Esophagus muscularis mucosa (tissue), 4 donors: ENCODE data around the gene RARB. TPM values are rescaled to one million over a fixed set of nuclear protein-coding genes. Genes with fewer than 3 reads are reported as not detected.

Source experiments
- DNase-seq: peaks from one replicate; pipeline ENCODE4 v3.0.0-alpha.2; 2017; ENCODE audit errors: extremely low spot score
- H3K27ac ChIP-seq, 4 donors: fragments of 200-600 bp; sonication (generic); replicated peaks in 1 of 4; 1 replicate in 3 of 4; 2 replicates in 1 of 4; pipeline ENCODE4 v1.5.1; 2016 to 2019; ENCODE audit warnings: mild to moderate bottlenecking in 1 of 4
- H3K27me3 ChIP-seq, 4 donors: fragments of 200-600 bp; sonication (generic); one replicate each; pipeline versions ENCODE4 v1.5.1 to v1.6.0; 2016 to 2019
- H3K36me3 ChIP-seq, 4 donors: fragments of 200-600 bp; sonication (generic); one replicate each; pipeline ENCODE4 v1.5.1; 2016 to 2019
- H3K4me1 ChIP-seq, 4 donors: fragments of 200-600 bp; sonication (generic); one replicate each; pipeline ENCODE4 v1.5.1; 2016 to 2019
- H3K4me3 ChIP-seq, 4 donors: fragments of 200-600 bp; sonication (generic); 1 replicate in 2 of 4; 2 replicates in 2 of 4; pipeline ENCODE4 v1.5.1; 2016 to 2019; ENCODE audit warnings: mild to moderate bottlenecking in 4 of 4, moderate library complexity in 1 of 4
- H3K9me3 ChIP-seq, 4 donors: fragments of 200-600 bp; sonication (generic); 1 replicate in 3 of 4; 2 replicates in 1 of 4; pipeline ENCODE4 v1.5.1; 2016 to 2019
- CTCF ChIP-seq, 3 experiments: fragments of 200-600 bp in 2 of 3; fragments of 450-650 bp in 1 of 3; sonication (generic) in 2 of 3; IDR thresholded peaks; one replicate each; pipeline ENCODE4 v1.5.1; 2017 to 2019; ENCODE audit warnings: antibody characterized with exemption in 3 of 3, mild to moderate bottlenecking in 2 of 3, moderate library complexity in 1 of 3
- EP300 ChIP-seq: sonication (generic); formaldehyde crosslinking; IDR thresholded peaks from one replicate; pipeline ENCODE4 v1.6.1; 2017; ENCODE audit warnings: antibody characterized with exemption
- POLR2A ChIP-seq: fragments of 450-650 bp; IDR thresholded peaks from one replicate; pipeline ENCODE4 v1.6.1; 2017; ENCODE audit warnings: antibody characterized with exemption, moderate library complexity, mild to moderate bottlenecking, low read depth
- POLR2AphosphoS5 ChIP-seq, 2 donors: sonication (generic); formaldehyde crosslinking; IDR thresholded peaks; one replicate each; pipeline ENCODE4 v1.6.1; 2017; ENCODE audit warnings: antibody characterized with exemption in 2 of 2
- WGBS: methylation state at CpG from one replicate; pipeline ENCODE4 v1.1.5; 2018; 5-methylcytosine and 5-hydroxymethylcytosine counted together
- intact Hi-C: fragments of 100-400 bp; cut with DNase I; formaldehyde crosslinking; loops from one replicate; pipeline ENCODE4 v1.15.1; 2023
- total RNA-seq, 4 donors: library from RNA; depleted of rRNA; stranded (reverse); fragments of >200 nt; gene quantifications; one replicate each; pipeline versions ENCODE4 v1.1.0 to v1.2.1, GENCODE V29; 2016

Gene RARB
- total RNA-seq, 4 donors from 2014 or later: 29.2 to 51.9 (median 40.9) TPM

GRCh38 chr3:25478964-25479726, 51.1 kb downstream of the RARB start:
- Histone ChIP-seq H3K4me3 (no peak overlapping the region), H3K36me3 (no peaks in the 10 kb centered on the region), H3K27ac (peak overlapping the region in 3 of 4 donors; percentile 57 to 75 (median 66)), H3K9me3 (no peaks in the 10 kb centered on the region), H3K27me3 (no peaks in the 10 kb centered on the region), H3K4me1 (peaks cover 54 to 100% (median 84%) of the 10 kb centered on the region in 4 donors)
- 60% methylated on average over 3 of the region's 3 CpGs for WGBS
- intact Hi-C loops: no loop called here
- TF ChIP-seq POLR2A (no peak), POLR2AphosphoS5 (IDR thresholded peaks at IDR 0.05) (no peak)
- DNase-seq: no peak

GRCh38 chr3:25479727-25480010, 51.6 kb downstream of the RARB start:
- Histone ChIP-seq H3K4me3 (no peak overlapping the region), H3K9me3 (no peaks in the 10 kb centered on the region), H3K4me1 (peaks cover 55 to 100% (median 89%) of the 10 kb centered on the region in 4 donors), H3K27ac (peak overlapping the region in 3 of 4 donors; percentile 57 to 75 (median 66)), H3K27me3 (no peaks in the 10 kb centered on the region), H3K36me3 (no peaks in the 10 kb centered on the region)
- WGBS: 45% methylated on average over 1 of the region's 1 CpG
- TF ChIP-seq POLR2AphosphoS5 (IDR thresholded peaks at IDR 0.05) (no peak), POLR2A (no peak), CTCF (IDR thresholded peaks at IDR 0.05) (no peak), EP300 (no peak)
- peak; percentile 5 for DNase-seq
- intact Hi-C loops: no loop called here

- TF ChIP-seq CTCF (IDR thresholded peaks at IDR 0.05): no peak
- no peak for TF ChIP-seq EP300
- TF ChIP-seq POLR2A: no peak
- TF ChIP-seq POLR2AphosphoS5 (IDR thresholded peaks at IDR 0.05): no peak
- Histone ChIP-seq H3K27ac (peak overlapping the region in 3 of 4 donors; percentile 55 to 75 (median 66)), H3K36me3 (no peaks in the 10 kb centered on the region), H3K27me3 (no peaks in the 10 kb centered on the region), H3K4me3 (no peak overlapping the region), H3K4me1 (peaks cover 63 to 100% (median 94%) of the 10 kb centered on the region in 4 donors), H3K9me3 (no peaks in the 10 kb centered on the region)
- intact Hi-C loops: no loop called here
- DNase-seq: no peak
- 79% methylated on average over 1 of the region's 1 CpG for WGBS
Measured at GRCh38 chr3:25480811-25481210, 52.7 kb downstream of the RARB start.

GRCh38 chr3:25481386-25481785, 53.3 kb downstream of the RARB start:
- H3K27me3 ChIP-seq: no peaks in the 10 kb centered on the region
- peak overlapping the region in 3 of 4 donors; percentile 55 to 75 (median 66) for H3K27ac ChIP-seq
- no peaks in the 10 kb centered on the region for H3K36me3 ChIP-seq
- H3K9me3 ChIP-seq: no peaks in the 10 kb centered on the region
- DNase-seq: no peak
- intact Hi-C loops: no loop called here
- TF ChIP-seq CTCF (IDR thresholded peaks at IDR 0.05) (no peak), POLR2A (no peak), EP300 (no peak), POLR2AphosphoS5 (IDR thresholded peaks at IDR 0.05) (peak in 1 of 2 donors; percentile 5)
- WGBS: 17% methylated on average over 1 of the region's 1 CpG
- H3K4me1 ChIP-seq: peaks cover 68 to 100% (median 94%) of the 10 kb centered on the region in 4 donors
- H3K4me3 ChIP-seq: no peak overlapping the region

GRCh38 chr3:25483456-25483855, 55.4 kb downstream of the RARB start:
- intact Hi-C loops: no loop called here
- H3K36me3 ChIP-seq: no peaks in the 10 kb centered on the region
- H3K9me3 ChIP-seq: no peaks in the 10 kb centered on the region
- WGBS: 80% methylated on average over 1 of the region's 1 CpG
- peaks cover 65 to 95% (median 91%) of the 10 kb centered on the region in 4 donors for H3K4me1 ChIP-seq
- no peak overlapping the region for H3K4me3 ChIP-seq
- peak overlapping the region in 3 of 4 donors; percentile 16 to 41 (median 41) for H3K27ac ChIP-seq
- H3K27me3 ChIP-seq: no peaks in the 10 kb centered on the region
- no peak for DNase-seq
- TF ChIP-seq EP300: no peak
- no peak for TF ChIP-seq CTCF (IDR thresholded peaks at IDR 0.05)
- TF ChIP-seq POLR2A: no peak
- TF ChIP-seq POLR2AphosphoS5 (IDR thresholded peaks at IDR 0.05): no peak
